GM19351 (cell line): Measurements from ENCODE around the gene CD247.
A peak's percentile ranks its signal among the peaks of the same experiment; 100 is the strongest.

ENCODE experiments used
- ATAC-seq: cut with Tn5 transposase; IDR thresholded peaks from one replicate; pipeline ENCODE4 v1.9.1; 2021; ENCODE audit warnings: mild to moderate bottlenecking, moderate library complexity; ENCODE audit not compliant: unreplicated experiment

CD247 gene

GRCh38 chr1:167419245-167419644 lies 99.1 kb downstream of the CD247 start:
- ATAC-seq = no peak

- ATAC-seq = no peak
These were observed 99.9 kb downstream of the CD247 start for GRCh38 chr1:167418391-167418790.

- no peak for ATAC-seq
These were observed 101.8 kb downstream of the CD247 start for GRCh38 chr1:167416506-167416905.

- ATAC-seq = no peak
These were observed 105.0 kb downstream of the CD247 start for GRCh38 chr1:167413328-167413727.

- no peak for ATAC-seq
These were observed 105.4 kb downstream of the CD247 start for GRCh38 chr1:167412920-167413319.

- ATAC-seq = no peak
These were observed 106.3 kb downstream of the CD247 start for GRCh38 chr1:167412072-167412471.

- ATAC-seq = no peak
These were observed 109.1 kb downstream of the CD247 start for GRCh38 chr1:167409183-167409582.

- no peak for ATAC-seq
These were observed 110.0 kb downstream of the CD247 start for GRCh38 chr1:167408355-167408754.

GRCh38 chr1:167404908-167405307 lies 113.4 kb downstream of the CD247 start:
- no peak for ATAC-seq

GRCh38 chr1:167404161-167404888 lies 114.0 kb downstream of the CD247 start:
- no peak for ATAC-seq

- ATAC-seq = peak; percentile 81
These were observed 117.0 kb downstream of the CD247 start for GRCh38 chr1:167401260-167401873.

GRCh38 chr1:167400359-167400953 lies 117.9 kb downstream of the CD247 start:
- no peak for ATAC-seq

GRCh38 chr1:167392200-167392696 lies 126.1 kb downstream of the CD247 start:
- ATAC-seq = no peak

GRCh38 chr1:167388976-167389375 lies 129.4 kb downstream of the CD247 start:
- ATAC-seq = no peak

GRCh38 chr1:167387251-167387910 lies 130.9 kb downstream of the CD247 start:
- ATAC-seq = no peak
